HG03135 (cell line): Measurements from ENCODE around the gene PLXDC2.

ENCODE experiments used
- ATAC-seq: cut with Tn5 transposase; IDR thresholded peaks from one replicate; pipeline ENCODE4 v1.9.1; 2021; ENCODE audit warnings: mild to moderate bottlenecking, moderate library complexity; ENCODE audit not compliant: unreplicated experiment

PLXDC2 gene

DNA sequence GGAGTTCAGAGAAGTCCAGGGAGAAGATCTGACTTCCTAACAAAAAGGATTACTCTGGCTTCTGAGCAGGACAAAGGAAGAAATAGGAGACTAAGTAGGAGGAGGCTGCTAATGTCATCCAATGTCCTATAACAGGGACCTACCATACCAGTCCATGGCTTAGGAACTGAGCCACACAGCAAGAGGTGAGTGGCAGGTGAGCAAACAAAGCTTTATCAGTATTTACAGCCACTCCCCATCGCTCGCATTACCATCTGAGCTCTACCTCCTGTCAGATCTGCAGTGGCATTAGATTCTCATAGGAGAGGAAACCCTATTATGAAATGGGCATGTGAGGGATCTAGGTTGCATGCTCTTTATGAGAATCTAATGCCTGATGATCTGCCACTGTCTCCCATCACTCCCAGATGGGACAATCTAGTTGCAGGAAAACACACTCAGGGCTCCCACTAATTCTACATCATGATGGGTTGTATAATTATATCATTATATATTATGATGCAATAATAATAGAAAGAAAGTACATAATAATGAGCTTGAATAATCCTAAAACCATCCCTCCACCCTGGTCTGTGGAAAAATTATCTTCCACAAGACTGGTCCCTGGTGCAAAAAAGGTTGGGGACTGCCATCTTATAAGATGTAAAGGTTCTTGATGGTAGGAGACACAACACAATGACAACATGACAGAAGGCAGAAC is 487.4 kb downstream of the PLXDC2 start:
- no peak for ATAC-seq

DNA sequence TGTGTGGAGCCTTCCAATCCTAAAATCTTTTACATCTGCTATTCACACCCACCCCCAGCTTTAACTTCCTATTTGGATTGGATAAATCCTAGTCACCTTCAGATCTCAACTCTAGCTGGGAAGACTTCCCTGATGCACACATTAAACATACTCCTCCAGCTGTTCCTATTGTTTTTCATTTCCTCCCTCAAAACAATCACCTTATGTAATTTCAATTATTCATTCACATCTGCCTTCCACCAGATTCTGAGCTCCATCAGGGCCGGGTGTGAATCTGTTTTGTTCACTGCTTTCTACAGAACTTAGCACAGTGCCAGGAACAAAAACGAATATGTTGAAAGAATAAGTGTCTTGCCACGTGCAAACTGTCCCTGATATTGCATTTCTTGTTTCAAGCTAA is 497.4 kb downstream of the PLXDC2 start:
- ATAC-seq = no peak

GRCh38 chr10:20314431-20314830 is 498.2 kb downstream of the PLXDC2 start:
- no peak for ATAC-seq

DNA sequence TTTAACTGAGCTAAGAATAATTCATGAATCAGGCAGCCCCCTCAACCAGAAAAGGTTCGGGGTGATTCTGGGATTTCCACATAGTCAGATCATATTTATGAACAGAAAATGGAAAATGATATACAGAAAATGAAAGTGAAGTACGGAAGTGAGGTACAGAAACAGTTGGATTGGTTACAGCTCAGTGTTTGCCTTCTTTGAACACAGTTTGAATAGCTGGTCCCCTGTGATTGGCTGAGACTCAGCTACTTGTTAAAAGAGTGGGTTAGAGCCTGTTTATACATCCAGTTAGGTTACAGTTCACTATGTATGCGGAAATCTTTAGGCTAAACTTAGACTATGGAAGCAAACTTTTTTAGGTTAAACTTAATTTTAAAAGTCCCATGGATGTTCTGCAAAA is 511.7 kb downstream of the PLXDC2 start:
- no peak for ATAC-seq

- no peak for ATAC-seq
Measured at GRCh38 chr10:20330246-20330645, 514.0 kb downstream of the PLXDC2 start.

GRCh38 chr10:20334559-20334958 is 518.3 kb downstream of the PLXDC2 start:
- ATAC-seq = no peak
